Fibroblast of skin of abdomen (primary cell): Measurements from ENCODE around the gene MAGI2.
A peak's percentile ranks its signal among the peaks of the same experiment; 100 is the strongest.
"Not testable (repeated sequence)": the region's sequence is repeated elsewhere in the genome, so short reads cannot be mapped to it uniquely, and the experiment has no call there.

Experiments used
- DNase-seq: peaks from one replicate; pipeline ENCODE4 v3.0.0-alpha.2; 2013

The MAGI2 gene

DNA sequence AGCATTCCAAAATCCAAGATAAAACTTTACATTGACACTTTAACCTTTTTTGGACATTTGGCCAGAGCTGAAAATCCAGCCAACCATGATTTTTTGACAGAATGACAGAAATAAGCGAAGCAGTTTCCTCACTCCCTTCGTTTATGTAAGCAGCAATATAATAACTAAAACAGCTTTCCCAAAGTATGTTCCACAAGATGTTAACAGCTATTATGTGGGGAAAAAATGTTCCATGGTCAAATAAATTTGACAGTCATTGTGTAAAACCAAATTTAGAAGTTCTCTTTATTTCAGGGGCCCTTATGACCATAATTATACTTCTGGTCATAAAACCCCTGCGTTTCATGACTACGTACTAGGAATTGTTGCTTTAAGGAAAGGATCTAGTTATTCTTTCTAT, 416.5 kb downstream of the MAGI2 start:
- DNase-seq: no peak

GRCh38 chr7:79036356-79036755, 417.1 kb downstream of the MAGI2 start:
- DNase-seq: no peak

DNA sequence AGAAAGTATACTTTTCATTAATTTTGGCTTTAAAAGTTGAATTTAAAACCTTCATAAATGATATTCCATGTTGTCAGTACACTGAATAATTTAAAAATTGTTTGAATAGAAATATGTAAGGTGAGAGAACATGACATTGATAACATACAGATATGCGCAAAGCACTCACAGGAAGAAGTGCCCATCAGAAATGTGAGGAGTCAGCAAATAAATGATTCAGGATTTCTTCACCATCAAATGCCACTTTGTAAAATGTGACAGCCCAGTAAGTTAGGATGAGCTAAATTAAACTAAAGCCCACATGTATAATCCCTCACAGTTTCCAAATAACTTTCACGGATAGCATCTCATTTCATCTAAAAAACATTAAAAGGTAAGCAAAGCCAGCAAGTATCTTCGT, 417.6 kb downstream of the MAGI2 start:
- no peak for DNase-seq

GRCh38 chr7:79034730-79035129, 418.7 kb downstream of the MAGI2 start:
- no peak for DNase-seq

DNA sequence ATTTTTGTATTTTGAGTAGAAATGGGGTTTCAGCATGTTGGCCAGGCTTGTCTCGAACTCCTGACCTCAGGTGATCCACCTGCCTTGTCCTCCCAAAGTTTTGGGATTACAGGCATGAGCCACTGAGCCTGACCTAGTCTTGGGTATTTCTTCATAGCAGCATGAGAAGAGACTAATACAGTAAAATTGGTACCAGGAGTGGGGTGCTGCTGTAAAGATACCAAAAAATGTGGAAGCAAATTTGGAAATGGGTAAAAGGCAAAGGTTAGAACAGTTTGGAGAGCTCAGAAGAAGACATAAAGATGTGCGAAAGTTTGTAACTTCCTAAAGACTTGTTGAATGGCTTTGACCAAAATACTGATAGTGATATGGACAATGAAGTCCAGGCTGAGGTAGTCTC, 433.8 kb downstream of the MAGI2 start:
- not testable (repeated sequence) for DNase-seq

DNA sequence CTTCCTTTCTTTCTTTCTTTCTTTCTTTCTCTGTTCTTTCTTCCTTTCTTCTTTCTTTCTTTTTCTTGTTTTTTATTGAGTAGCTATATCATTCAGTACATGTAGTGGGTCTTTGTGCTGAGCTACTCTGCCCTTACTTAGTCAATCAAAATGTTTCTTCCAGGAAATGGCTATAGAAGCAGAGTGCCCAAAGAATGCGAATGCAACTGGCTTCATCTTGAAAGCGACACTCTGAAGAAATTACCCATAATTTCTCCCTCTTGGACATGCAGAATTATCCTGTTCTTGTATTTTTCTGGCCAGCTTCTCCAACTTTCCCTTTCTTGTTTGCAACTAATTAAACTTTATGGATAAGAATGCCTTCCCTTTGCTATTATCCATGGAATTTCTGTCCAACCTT, 441.5 kb downstream of the MAGI2 start:
- no peak for DNase-seq

- no peak for DNase-seq
These were observed 443.8 kb downstream of the MAGI2 start for GRCh38 chr7:79009647-79010046.

- DNase-seq: no peak
These were observed 444.7 kb downstream of the MAGI2 start for GRCh38 chr7:79008786-79009185.

DNA sequence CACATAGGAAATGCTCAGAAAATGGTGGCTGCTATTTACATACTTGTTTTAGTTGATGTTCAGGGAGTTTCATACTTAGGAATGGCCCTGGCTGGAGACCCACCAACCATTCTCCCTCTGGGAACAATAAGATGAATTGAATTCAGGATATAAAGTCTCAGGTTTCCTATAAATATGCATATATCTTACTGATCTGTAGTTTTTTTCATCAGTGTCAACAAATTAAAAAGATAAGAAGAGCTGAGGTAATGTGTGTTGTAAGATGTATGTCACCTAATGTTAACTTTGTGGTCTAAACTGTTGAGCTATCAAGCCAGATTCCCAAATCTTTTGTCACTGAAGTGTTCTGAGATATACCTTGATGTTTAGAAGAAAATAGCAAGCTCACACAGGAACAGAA, 457.5 kb downstream of the MAGI2 start:
- DNase-seq: no peak

DNA sequence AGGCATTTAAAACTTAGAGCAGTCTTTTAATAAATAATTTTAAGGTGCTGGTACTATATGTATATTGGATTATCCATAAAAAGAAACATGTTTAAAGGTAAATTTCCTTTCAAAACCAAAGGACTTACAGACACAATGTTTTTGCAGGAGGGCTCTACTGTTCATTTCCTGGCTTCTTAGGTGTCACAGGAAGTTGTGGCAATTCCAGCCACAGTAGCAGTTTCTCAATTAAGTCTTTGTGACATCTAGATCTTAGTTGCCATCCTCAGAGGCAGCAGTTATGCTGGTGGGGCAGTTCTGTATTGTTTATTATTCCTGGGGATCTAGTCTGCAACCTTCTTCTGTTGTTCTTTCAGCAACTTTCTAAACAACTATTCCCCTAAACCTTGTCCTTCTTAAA, 460.1 kb downstream of the MAGI2 start:
- no peak for DNase-seq

- no peak for DNase-seq
These were observed 468.0 kb downstream of the MAGI2 start for GRCh38 chr7:78985509-78985908.

- no peak for DNase-seq
These were observed 470.0 kb downstream of the MAGI2 start for GRCh38 chr7:78983483-78983882.

- DNase-seq: peak; percentile 73
These were observed 483.0 kb downstream of the MAGI2 start for GRCh38 chr7:78970440-78970916.

GRCh38 chr7:78968951-78969350, 484.5 kb downstream of the MAGI2 start:
- no peak for DNase-seq

DNA sequence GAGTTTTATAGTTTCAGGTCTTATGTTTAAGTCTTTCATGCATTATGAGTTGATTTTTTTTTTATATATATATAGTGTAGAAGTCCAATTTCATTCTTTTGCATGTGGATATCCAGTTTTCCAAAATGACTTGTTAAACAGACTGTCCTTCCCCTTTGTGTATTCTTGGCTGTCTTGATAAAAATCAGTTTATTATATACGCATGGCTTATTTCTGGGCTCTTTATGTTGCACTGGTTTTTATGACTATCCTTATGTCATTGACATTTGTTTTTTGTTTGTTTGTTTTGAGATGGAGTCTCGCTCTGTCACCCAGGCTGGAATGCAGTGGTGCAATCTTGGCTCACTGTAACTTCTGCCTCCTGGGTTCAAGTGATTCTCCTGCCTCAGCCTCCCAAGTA, 485.9 kb downstream of the MAGI2 start:
- DNase-seq: not testable (repeated sequence)

GRCh38 chr7:78967046-78967445, 486.4 kb downstream of the MAGI2 start:
- peak; percentile 41 for DNase-seq

DNA sequence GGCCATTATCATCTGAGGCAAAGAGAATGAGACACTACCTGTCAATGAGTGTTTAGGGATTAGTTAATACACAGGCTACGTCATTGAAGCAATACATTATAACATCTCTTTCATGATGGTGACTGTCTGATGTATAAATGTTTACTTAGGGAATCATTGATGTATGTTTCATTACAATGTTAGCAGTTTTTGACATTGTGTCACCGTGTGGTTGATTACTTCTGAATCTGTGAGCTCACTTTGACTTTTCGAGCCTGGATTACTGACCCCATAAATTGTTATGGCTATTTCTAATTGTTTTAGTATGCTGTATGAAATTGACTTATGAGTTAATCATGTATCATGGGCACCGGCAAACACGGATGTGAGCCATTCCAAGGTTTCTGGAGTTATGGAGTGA, 494.0 kb downstream of the MAGI2 start:
- peak; percentile 44 for DNase-seq

GRCh38 chr7:78955329-78955728, 498.1 kb downstream of the MAGI2 start:
- no peak for DNase-seq

DNA sequence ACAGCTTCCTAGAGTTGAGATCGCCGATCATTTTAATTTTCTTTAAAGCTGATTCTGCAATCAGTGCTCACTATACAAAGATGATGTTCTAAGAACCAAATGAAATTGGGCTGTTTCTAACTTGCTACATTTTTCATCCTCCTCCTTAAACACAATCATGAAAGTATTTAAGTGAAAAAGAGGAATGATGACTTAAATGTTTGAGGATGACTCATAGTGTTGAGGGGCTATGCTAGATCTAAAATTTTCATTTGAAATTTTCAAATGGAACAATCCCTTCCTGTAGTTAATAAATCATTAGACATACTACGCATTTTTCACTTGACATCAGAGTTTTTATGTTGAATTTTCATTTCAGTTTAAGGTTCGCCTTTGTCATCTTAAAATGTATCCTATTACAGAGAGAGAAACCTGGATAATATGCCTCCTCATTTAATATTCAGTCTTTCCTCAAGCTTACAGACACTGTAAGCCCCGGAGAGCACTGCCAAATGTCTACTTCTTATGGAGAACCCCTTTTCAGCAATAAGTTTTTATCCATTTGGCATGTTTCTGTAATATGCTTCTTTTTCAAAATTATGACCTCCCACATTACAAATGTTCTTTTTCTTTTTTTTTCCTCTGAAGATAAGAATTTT, 499.6 kb downstream of the MAGI2 start:
- DNase-seq: peak; percentile 58

GRCh38 chr7:78953090-78953489, 500.4 kb downstream of the MAGI2 start:
- peak; percentile 65 for DNase-seq

- DNase-seq: no peak
These were observed 513.8 kb downstream of the MAGI2 start for GRCh38 chr7:78939669-78940068.

- peak; percentile 31 for DNase-seq
These were observed 528.9 kb downstream of the MAGI2 start for GRCh38 chr7:78924581-78924980.

GRCh38 chr7:78912781-78913180, 540.7 kb downstream of the MAGI2 start:
- DNase-seq: peak; percentile 51

GRCh38 chr7:78906735-78907134, 546.7 kb downstream of the MAGI2 start:
- no peak for DNase-seq

DNA sequence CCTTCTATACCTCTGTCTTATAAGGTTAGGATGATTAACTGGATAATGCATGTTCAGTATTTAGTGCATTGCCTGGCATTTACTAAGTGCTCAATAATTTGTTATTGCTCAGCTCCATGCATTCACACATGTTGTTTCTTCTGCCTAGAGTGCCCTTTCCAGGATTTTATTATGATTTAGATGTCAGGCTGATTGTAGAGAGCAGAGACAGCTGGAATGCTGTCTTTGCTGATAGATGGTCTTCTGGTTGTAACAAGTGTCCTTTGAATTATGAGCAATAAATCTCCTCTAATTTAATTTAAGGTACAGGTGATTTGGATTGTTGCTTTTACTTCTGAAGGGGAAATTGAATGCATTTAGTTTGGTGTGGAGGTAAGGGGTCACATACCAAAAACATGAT, 548.0 kb downstream of the MAGI2 start:
- DNase-seq: no peak
